K562 (cell line): ENCODE measurements around the gene CFP. TPM values are rescaled to one million over a fixed set of nuclear protein-coding genes. Genes with fewer than 3 reads are reported as not detected.

Experiments
- BCLAF1 ChIP-seq, 2 experiments: fragments of 450-650 bp in 1 of 2; IDR thresholded peaks; 2 replicates each; pipeline ENCODE4 v1.6.1; 2011 to 2017; ENCODE audit warnings: low read depth in 2 of 2, antibody characterized with exemption in 1 of 2, borderline replicate concordance in 1 of 2, low read length in 1 of 2, mild to moderate bottlenecking in 1 of 2, mixed read lengths in 1 of 2; ENCODE audit not compliant: control insufficient read depth in 1 of 2
- CCNT2 ChIP-seq: IDR thresholded peaks from 2 replicates; pipeline ENCODE4 v1.6.1; 2011; ENCODE audit warnings: borderline replicate concordance, low read depth, mild to moderate bottlenecking, moderate library complexity, mixed read lengths, low read length; ENCODE audit not compliant: insufficient read length; ENCODE audit errors: extremely low read depth
- CHD4 ChIP-seq: fragments of 200-600 bp; sonication (generic); IDR thresholded peaks from 3 replicates; pipeline ENCODE4 v1.6.1; 2012; ENCODE audit warnings: low read depth, mild to moderate bottlenecking, mixed read lengths, low read length, inconsistent platforms; ENCODE audit not compliant: insufficient read depth, insufficient replicate concordance, poor library complexity, severe bottlenecking
- CREM ChIP-seq: IDR thresholded peaks from 2 replicates; pipeline ENCODE4 v1.6.1; 2014; ENCODE audit warnings: antibody characterized with exemption, low read depth
- HES1 ChIP-seq: fragments of 450-650 bp; IDR thresholded peaks from 2 replicates; pipeline ENCODE4 v1.6.1; 2016; ENCODE audit warnings: low read depth, mild to moderate bottlenecking, moderate library complexity
- HNRNPLL ChIP-seq: fragments of 200-400 bp; formaldehyde crosslinking; IDR thresholded peaks from 2 replicates; pipeline ENCODE4 v1.6.1; 2017; ENCODE audit warnings: low read length, low read depth, mild to moderate bottlenecking; ENCODE audit not compliant: poor library complexity, severe bottlenecking
- NCOA1 ChIP-seq: fragments of 450-650 bp; IDR thresholded peaks from 2 replicates; pipeline ENCODE4 v1.6.1; 2016; ENCODE audit warnings: low read depth
- RAD21 ChIP-seq, 2 experiments: fragments of 250-450 bp in 1 of 2; fragments of 450-650 bp in 1 of 2; sonication (Bioruptor Pico) in 1 of 2; formaldehyde crosslinking in 1 of 2; IDR thresholded peaks in 1 of 2; conservative IDR thresholded peaks in 1 of 2; 2 replicates each; pipeline versions ENCODE4 v1.4.0 to v1.8.0; 2020 to 2022; ENCODE audit warnings: mild to moderate bottlenecking in 2 of 2, moderate library complexity in 1 of 2
- RNF2 ChIP-seq: sonication (generic); IDR thresholded peaks from 2 replicates; pipeline ENCODE4 v1.6.1; 2016
- SPI1 ChIP-seq: IDR thresholded peaks from 2 replicates; pipeline ENCODE4 v1.6.1; 2011; ENCODE audit warnings: low read depth, low read length, control low read depth, borderline replicate concordance
- YY1 ChIP-seq, 3 experiments: IDR thresholded peaks; 2 replicates each; pipeline ENCODE4 v1.6.1; 2011; ENCODE audit warnings: low read length in 2 of 3, mild to moderate bottlenecking in 2 of 3, moderate library complexity in 2 of 3, borderline replicate concordance in 1 of 3, control low read depth in 1 of 3, low read depth in 1 of 3; ENCODE audit not compliant: insufficient read depth in 3 of 3, insufficient replicate concordance in 2 of 3, control insufficient read depth in 1 of 3, insufficient read length in 1 of 3; ENCODE audit errors: extremely low read depth in 1 of 3
- ZBTB1 ChIP-seq: sonication (generic); formaldehyde crosslinking; IDR thresholded peaks from 2 replicates; pipeline ENCODE4 v1.8.1; 2023; ENCODE audit warnings: missing genetic modification reagents, low read depth, mild to moderate bottlenecking, borderline replicate concordance
- ZKSCAN3 ChIP-seq: fragments of 250-450 bp; sonication (Bioruptor Pico); IDR thresholded peaks from 2 replicates; pipeline ENCODE4 v1.4.0; 2020
- polyA plus RNA-seq, 8 experiments: library from polyadenylated mRNA; depleted of rRNA in 4 of 8; stranded (reverse) in 5 of 8; unstranded in 3 of 8; fragments of >200 nt; fragmentation: Nextera tagmentation in 2 of 8; fragmentation: Illumina TruSeq in 1 of 8; extraction: Ambion mirVana in 2 of 8; extraction: Trizol in 1 of 8; gene quantifications; 2 replicates each; pipeline versions ENCODE4 v1.2.1 to v1.2.3, GENCODE V29; 2011 to 2014; ENCODE audit warnings: inconsistent platforms in 1 of 8, missing spikeins in 1 of 8
- total RNA-seq, 7 experiments: library from RNA; depleted of rRNA in 6 of 7; stranded (reverse); fragments of >200 nt in 6 of 7; fragmentation: Illumina TruSeq in 2 of 7; extraction: Trizol in 2 of 7; gene quantifications; 2 replicates each; pipeline versions ENCODE4 v1.2.1 to v1.2.3, GENCODE V29; 2011 to 2021; ENCODE audit warnings: low replicate concordance in 1 of 7

CFP gene
- total and polyA plus RNA-seq, 9 of the 15 experiments (the other 6 are each of a cell fraction or from before 2014, with no cell fraction given): 0.18 to 2.0 (median 0.55) TPM

- TF ChIP-seq RAD21 (CRISPR knock-in tag; conservative IDR thresholded peaks at IDR 0.05 in 1 of 2, IDR thresholded peaks at IDR 0.05 in 1 of 2) (peak in 1 of 2 experiments; percentile 15; a peak in 1 of 4 replicates), BCLAF1 (IDR thresholded peaks at IDR 0.05; ENCODE audit: borderline replicate concordance in 1 of 2, control insufficient read depth in 1 of 2, low read depth in 2 of 2, low read length in 1 of 2) (no peak), YY1 (IDR thresholded peaks at IDR 0.05; ENCODE audit: borderline replicate concordance in 1 of 3, control insufficient read depth in 1 of 3, extremely low read depth in 1 of 3, insufficient read depth in 3 of 3, insufficient read length in 1 of 3, insufficient replicate concordance in 2 of 3, low read depth in 1 of 3, low read length in 2 of 3) (peak in 1 of 3 experiments; percentile 52), RNF2 (peak; percentile 41; the same call in 1 of the 2 replicates), SPI1 (0 out of 2 replicates have a peak, but pooled peaks have one; percentile 23), ZKSCAN3 (CRISPR knock-in tag) (no peak), CHD4 (no peak), ZBTB1 (CRISPR knock-in tag) (peak; percentile 91; the same call in 1 of the 2 replicates), CREM (peak; percentile 62), CCNT2 (peak; percentile 33), NCOA1 (0 out of 2 replicates have a peak, but pooled peaks have one; percentile 29), HES1 (no peak), HNRNPLL (peak; percentile 81)
Observed at GRCh38 chrX:47650164-47651042, 20.7 kb upstream of the CFP start, which contains the start of gene ELK1 (continued).
